Measurements from ENCODE around the gene CELF1.
A peak's percentile ranks its signal among the peaks of the same experiment; 100 is the strongest.
"Not testable (repeated sequence)": the region's sequence is repeated elsewhere in the genome, so short reads cannot be mapped to it uniquely, and the experiment has no call there.

The CELF1 gene

GRCh38 chr11:47536915-47537314 lies 16.0 kb downstream of the CELF1 start:
- no peak for DNase-seq

GRCh38 chr11:47534704-47535251 lies 18.2 kb downstream of the CELF1 start:
- DNase-seq = no peak

- peak; percentile 85 for DNase-seq
Measured at GRCh38 chr11:47533690-47534151, 19.2 kb downstream of the CELF1 start.

GRCh38 chr11:47532597-47533213 lies 20.2 kb downstream of the CELF1 start:
- DNase-seq = no peak

- DNase-seq = no peak
Measured at GRCh38 chr11:47531666-47532065, 21.3 kb downstream of the CELF1 start.

- DNase-seq = not testable (repeated sequence)
Measured at GRCh38 chr11:47530721-47531120, 22.2 kb downstream of the CELF1 start.

GRCh38 chr11:47529951-47530350 lies 23.0 kb downstream of the CELF1 start:
- DNase-seq = no peak

GRCh38 chr11:47527186-47527585 lies 25.7 kb downstream of the CELF1 start:
- no peak for DNase-seq

GRCh38 chr11:47526032-47526431 lies 26.9 kb downstream of the CELF1 start:
- not testable (repeated sequence) for DNase-seq

- DNase-seq = no peak
Measured at GRCh38 chr11:47524291-47524874, 28.5 kb downstream of the CELF1 start.

- peak; percentile 35 for DNase-seq
Measured at GRCh38 chr11:47523490-47524225, 29.3 kb downstream of the CELF1 start.

- DNase-seq = no peak
Measured at GRCh38 chr11:47518212-47518964, 34.5 kb downstream of the CELF1 start.

GRCh38 chr11:47516984-47517853 lies 35.7 kb downstream of the CELF1 start:
- DNase-seq = no peak

GRCh38 chr11:47516155-47516554 lies 36.8 kb downstream of the CELF1 start:
- no peak for DNase-seq

GRCh38 chr11:47514825-47515647 lies 37.9 kb downstream of the CELF1 start:
- DNase-seq = peak; percentile 87

- DNase-seq = no peak
Measured at GRCh38 chr11:47512701-47513100, 40.2 kb downstream of the CELF1 start.

- DNase-seq = no peak
Measured at GRCh38 chr11:47511917-47512316, 41.0 kb downstream of the CELF1 start.

- no peak for DNase-seq
Measured at GRCh38 chr11:47510209-47510608, 42.7 kb downstream of the CELF1 start.

GRCh38 chr11:47509077-47509536 lies 43.8 kb downstream of the CELF1 start:
- DNase-seq = no peak

GRCh38 chr11:47508240-47508957 lies 44.5 kb downstream of the CELF1 start:
- DNase-seq = peak; percentile 14
